Liver (tissue), 3 donors: ENCODE measurements around the gene HGF.

Source experiments
- CTCF ChIP-seq: fragments of 150-350 bp; IDR thresholded peaks from 2 replicates; pipeline ENCODE4 v1.5.1; 2017; ENCODE audit warnings: improper control_type of control experiment, low read depth, low read length; ENCODE audit not compliant: missing input control
- MAX ChIP-seq: IDR thresholded peaks from 2 replicates; pipeline ENCODE4 v1.6.1; 2016; ENCODE audit warnings: antibody characterized with exemption
- NR2F2 ChIP-seq: IDR thresholded peaks from 2 replicates; pipeline ENCODE4 v1.6.1; 2016; ENCODE audit warnings: antibody characterized with exemption
- RAD21 ChIP-seq, 2 donors: IDR thresholded peaks; 2 replicates each; pipeline ENCODE4 v1.6.1; 2016; ENCODE audit warnings: antibody characterized with exemption in 2 of 2, mild to moderate bottlenecking in 2 of 2
- SP1 ChIP-seq: IDR thresholded peaks from 2 replicates; pipeline ENCODE4 v1.6.1; 2018; ENCODE audit warnings: antibody characterized with exemption, mild to moderate bottlenecking
- donor health status: healthy.
- donor health status: healthy.

GRCh38 chr7:81740403-81740802 lies 29.4 kb downstream of the HGF start:
- no peak for TF ChIP-seq CTCF
- TF ChIP-seq MAX: no peak
- no peak for TF ChIP-seq NR2F2
- no peak for TF ChIP-seq SP1
- TF ChIP-seq RAD21 (IDR thresholded peaks at IDR 0.05): no peak
